GM18511 (cell line): ENCODE data around the gene HOXD1.

Experiments
- ATAC-seq: cut with Tn5 transposase; IDR thresholded peaks from one replicate; pipeline ENCODE4 v1.9.1; 2021; ENCODE audit warnings: mild to moderate bottlenecking, moderate library complexity; ENCODE audit not compliant: unreplicated experiment

HOXD1 gene

GRCh38 chr2:176164611-176165369 is 23.7 kb upstream of the HOXD1 start:
- ATAC-seq: no peak

- no peak for ATAC-seq
Measured at GRCh38 chr2:176165370-176166050, 23.0 kb upstream of the HOXD1 start.

- no peak for ATAC-seq
Measured at GRCh38 chr2:176166272-176166671, 22.2 kb upstream of the HOXD1 start.

- no peak for ATAC-seq
Measured at GRCh38 chr2:176167398-176167797, 21.1 kb upstream of the HOXD1 start.

GRCh38 chr2:176169181-176169580 is 19.3 kb upstream of the HOXD1 start:
- no peak for ATAC-seq

GRCh38 chr2:176169711-176170110 is 18.8 kb upstream of the HOXD1 start:
- no peak for ATAC-seq

GRCh38 chr2:176170602-176171305 is 17.7 kb upstream of the HOXD1 start:
- ATAC-seq: no peak

- no peak for ATAC-seq
Measured at GRCh38 chr2:176171351-176172006, 17.0 kb upstream of the HOXD1 start.

GRCh38 chr2:176172007-176172894 is 16.2 kb upstream of the HOXD1 start:
- ATAC-seq: no peak

- no peak for ATAC-seq
Measured at GRCh38 chr2:176172895-176173566, 15.4 kb upstream of the HOXD1 start.

GRCh38 chr2:176173567-176174381 is 14.7 kb upstream of the HOXD1 start:
- no peak for ATAC-seq

- no peak for ATAC-seq
Measured at GRCh38 chr2:176174382-176174823, 14.1 kb upstream of the HOXD1 start.

- ATAC-seq: no peak
Measured at GRCh38 chr2:176174824-176175708, 13.4 kb upstream of the HOXD1 start.

GRCh38 chr2:176175709-176176607 is 12.5 kb upstream of the HOXD1 start:
- ATAC-seq: no peak

GRCh38 chr2:176177580-176178037 is 10.9 kb upstream of the HOXD1 start:
- no peak for ATAC-seq

GRCh38 chr2:176178038-176178756 is 10.3 kb upstream of the HOXD1 start:
- no peak for ATAC-seq
